Neuronal stem cell (in vitro differentiated cells): Measurements from ENCODE around the gene ELMO1.

Source experiments
- DNase-seq: peaks from one replicate; pipeline ENCODE4 v3.0.0-alpha.2; 2013; ENCODE audit warnings: low spot score
- H2AFZ ChIP-seq: one replicate; pipeline ENCODE4 v1.6.1; 2013; ENCODE audit warnings: mild to moderate bottlenecking, low read length, inconsistent platforms
- H2AK5ac ChIP-seq: 2 replicates; pipeline ENCODE4 v1.6.1; 2013; ENCODE audit warnings: low read depth, mild to moderate bottlenecking, inconsistent platforms, low read length, moderate library complexity, mixed read lengths
- H2BK120ac ChIP-seq: 2 replicates; pipeline ENCODE4 v1.6.1; 2013; ENCODE audit warnings: low read depth, mild to moderate bottlenecking, inconsistent platforms, low read length, moderate library complexity, mixed read lengths
- H2BK12ac ChIP-seq: one replicate; pipeline ENCODE4 v1.6.1; 2013; ENCODE audit warnings: low read length, inconsistent platforms
- H2BK15ac ChIP-seq: 2 replicates; pipeline ENCODE4 v1.6.1; 2013; ENCODE audit warnings: mild to moderate bottlenecking, low read length, inconsistent platforms, mixed read lengths
- H2BK5ac ChIP-seq: one replicate; pipeline ENCODE4 v1.6.1; 2013; ENCODE audit warnings: inconsistent platforms, mild to moderate bottlenecking, low read length, moderate library complexity
- H3K14ac ChIP-seq: one replicate; pipeline ENCODE4 v1.6.1; 2013; ENCODE audit warnings: low read length, inconsistent platforms
- H3K18ac ChIP-seq: 2 replicates; pipeline ENCODE4 v1.6.1; 2013; ENCODE audit warnings: low read length, inconsistent platforms
- H3K23ac ChIP-seq: 2 replicates; pipeline ENCODE4 v1.6.1; 2013; ENCODE audit warnings: low read depth, mild to moderate bottlenecking, mixed read lengths, low read length, inconsistent platforms; ENCODE audit not compliant: poor library complexity
- H3K27ac ChIP-seq: replicated peaks from 3 replicates; pipeline ENCODE4 v1.5.1; 2013; ENCODE audit warnings: low read length, inconsistent platforms
- H3K27me3 ChIP-seq, 3 experiments: 2 replicates each; pipeline ENCODE4 v1.6.1; 2013; ENCODE audit warnings: low read length in 3 of 3, mild to moderate bottlenecking in 2 of 3, inconsistent platforms in 1 of 3, low read depth in 1 of 3, mixed read lengths in 1 of 3, moderate library complexity in 1 of 3; ENCODE audit not compliant: control insufficient read depth in 3 of 3, insufficient read depth in 3 of 3
- H3K36me3 ChIP-seq, 2 donors: replicated peaks in 1 of 2; 2 replicates each; pipeline ENCODE4 v1.6.1; 2013; ENCODE audit warnings: low read length in 2 of 2; ENCODE audit not compliant: control insufficient read depth in 2 of 2, insufficient read depth in 2 of 2
- H3K4ac ChIP-seq: 2 replicates; pipeline ENCODE4 v1.6.1; 2013; ENCODE audit warnings: inconsistent platforms, mild to moderate bottlenecking, low read length, moderate library complexity
- H3K4me1 ChIP-seq, 2 donors: 1 replicate in 1 of 2; 2 replicates in 1 of 2; pipeline ENCODE4 v1.6.1; 2013; ENCODE audit warnings: low read length in 2 of 2, low read depth in 1 of 2; ENCODE audit not compliant: control insufficient read depth in 2 of 2, insufficient read depth in 1 of 2
- H3K4me2 ChIP-seq: one replicate; pipeline ENCODE4 v1.6.1; 2013; ENCODE audit warnings: mild to moderate bottlenecking, low read length, inconsistent platforms; ENCODE audit not compliant: insufficient read depth, poor library complexity, severe bottlenecking
- H3K4me3 ChIP-seq, 2 donors: 2 replicates each; pipeline ENCODE4 v1.5.1; 2013; ENCODE audit warnings: low read length in 2 of 2, mild to moderate bottlenecking in 2 of 2, inconsistent platforms in 1 of 2, moderate library complexity in 1 of 2
- H3K79me1 ChIP-seq: one replicate; pipeline ENCODE4 v1.6.1; 2013; ENCODE audit warnings: low read depth, mild to moderate bottlenecking, inconsistent platforms, low read length, moderate library complexity
- H3K9ac ChIP-seq: one replicate; pipeline ENCODE4 v1.6.1; 2013; ENCODE audit warnings: mild to moderate bottlenecking, low read depth, low read length, inconsistent platforms; ENCODE audit not compliant: poor library complexity
- H3K9me3 ChIP-seq, 2 donors: replicated peaks in 1 of 2; 2 replicates each; pipeline versions ENCODE3 to v1.6.1; 2013; ENCODE audit warnings: low read length in 2 of 2, mild to moderate bottlenecking in 2 of 2, inconsistent platforms in 1 of 2, low read depth in 1 of 2, mixed read lengths in 1 of 2, moderate library complexity in 1 of 2; ENCODE audit not compliant: control insufficient read depth in 2 of 2, insufficient read depth in 1 of 2
- H4K8ac ChIP-seq: one replicate; pipeline ENCODE4 v1.6.1; 2013; ENCODE audit warnings: low read depth, mild to moderate bottlenecking, inconsistent platforms, low read length, moderate library complexity
- H4K91ac ChIP-seq: one replicate; pipeline ENCODE4 v1.6.1; 2013; ENCODE audit warnings: low read length, low read depth, mild to moderate bottlenecking, inconsistent platforms; ENCODE audit not compliant: poor library complexity
- WGBS, 2 donors: extraction: QIAGEN DNeasy Blood & Tissue Kit; methylation state at CpG; one replicate each; pipeline ENCODE4 v1.1.7; 2013; ENCODE audit warnings: missing lambda C conversion rate in 2 of 2, mixed read lengths in 1 of 2; ENCODE audit not compliant: insufficient read length in 2 of 2, insufficient replicate concordance in 1 of 2; ENCODE audit errors: extremely low coverage in 2 of 2; 5-methylcytosine and 5-hydroxymethylcytosine counted together

The ELMO1 gene

GRCh38 chr7:37357637-37357996 is 91.0 kb downstream of the ELMO1 start:
- WGBS, 2 donors, result no CpG with 5 or more reads among the region's 1 CpG
- Histone ChIP-seq H3K79me1 (no peaks in the 10 kb centered on the region), H4K8ac (no peak overlapping the region), H2AK5ac (no peak overlapping the region), H3K9ac (no peak overlapping the region), H3K23ac (no peak overlapping the region), H3K27ac (no peak overlapping the region), H2BK15ac (no peak overlapping the region), H2BK5ac (no peak overlapping the region), H2BK120ac (no peak overlapping the region), H2AFZ (no peak overlapping the region), H3K14ac (no peak overlapping the region), H3K4me2 (no peak overlapping the region), H3K4me3 (no peak overlapping the region), H3K9me3 (peaks cover 0 to 5% of the 10 kb centered on the region in 2 donors), H3K4me1 (peaks cover 4 to 7% of the 10 kb centered on the region in 2 donors), H3K4ac (no peak overlapping the region), H3K18ac (no peak overlapping the region), H3K36me3 (no peaks in the 10 kb centered on the region), H3K27me3 (no peaks in the 10 kb centered on the region), H2BK12ac (no peak overlapping the region), H4K91ac (no peak overlapping the region)
- DNase-seq, result no peak

GRCh38 chr7:37356911-37357636 is 91.6 kb downstream of the ELMO1 start:
- no peak overlapping the region for H2BK15ac ChIP-seq
- WGBS, 2 donors, result no CpG with 5 or more reads among the region's 3 CpGs
- no peak overlapping the region for H3K27ac ChIP-seq

GRCh38 chr7:37354656-37355131 is 94.0 kb downstream of the ELMO1 start:
- Histone ChIP-seq H2BK12ac (no peak overlapping the region), H3K18ac (peak overlapping the region; percentile 23), H3K27me3 (no peaks in the 10 kb centered on the region), H3K9me3 (peaks cover 0 to 5% of the 10 kb centered on the region in 2 donors), H2AK5ac (no peak overlapping the region), H2AFZ (peak overlapping the region; percentile 60), H3K36me3 (no peaks in the 10 kb centered on the region), H3K4me3 (no peak overlapping the region), H4K91ac (no peak overlapping the region), H3K4me2 (no peak overlapping the region), H3K23ac (no peak overlapping the region), H4K8ac (no peak overlapping the region), H3K9ac (no peak overlapping the region), H2BK120ac (no peak overlapping the region), H3K4me1 (peaks cover 6 to 7% of the 10 kb centered on the region in 2 donors), H3K79me1 (no peaks in the 10 kb centered on the region), H2BK5ac (no peak overlapping the region), H3K14ac (no peak overlapping the region), H3K4ac (no peak overlapping the region), H2BK15ac (no peak overlapping the region), H3K27ac (no peak overlapping the region)
- DNase-seq, result no peak
- no CpG with 5 or more reads among the region's 11 CpGs for WGBS, 2 donors

More at GRCh38 chr7:37356911-37357636, 91.6 kb downstream of the ELMO1 start:
- H3K18ac ChIP-seq, result no peak overlapping the region
- no peak overlapping the region for H3K9ac ChIP-seq
- no peak overlapping the region for H2BK5ac ChIP-seq
- no peak overlapping the region for H3K4ac ChIP-seq
- no peak overlapping the region for H2BK12ac ChIP-seq
- no peaks in the 10 kb centered on the region for H3K27me3 ChIP-seq
- H3K79me1 ChIP-seq, result no peaks in the 10 kb centered on the region
- H3K36me3 ChIP-seq, result no peaks in the 10 kb centered on the region
- H3K4me3 ChIP-seq, result no peak overlapping the region
- H2AK5ac ChIP-seq, result no peak overlapping the region
- H2AFZ ChIP-seq, result no peak overlapping the region
- no peak overlapping the region for H3K23ac ChIP-seq
- no peak for DNase-seq
- no peak overlapping the region for H3K4me2 ChIP-seq
- no peak overlapping the region for H3K14ac ChIP-seq
- H2BK120ac ChIP-seq, result no peak overlapping the region
- no peak overlapping the region for H4K91ac ChIP-seq
- H4K8ac ChIP-seq, result no peak overlapping the region
- peaks cover 0 to 5% of the 10 kb centered on the region in 2 donors for H3K9me3 ChIP-seq
- H3K4me1 ChIP-seq, result peaks cover 4 to 7% of the 10 kb centered on the region in 2 donors

DNA sequence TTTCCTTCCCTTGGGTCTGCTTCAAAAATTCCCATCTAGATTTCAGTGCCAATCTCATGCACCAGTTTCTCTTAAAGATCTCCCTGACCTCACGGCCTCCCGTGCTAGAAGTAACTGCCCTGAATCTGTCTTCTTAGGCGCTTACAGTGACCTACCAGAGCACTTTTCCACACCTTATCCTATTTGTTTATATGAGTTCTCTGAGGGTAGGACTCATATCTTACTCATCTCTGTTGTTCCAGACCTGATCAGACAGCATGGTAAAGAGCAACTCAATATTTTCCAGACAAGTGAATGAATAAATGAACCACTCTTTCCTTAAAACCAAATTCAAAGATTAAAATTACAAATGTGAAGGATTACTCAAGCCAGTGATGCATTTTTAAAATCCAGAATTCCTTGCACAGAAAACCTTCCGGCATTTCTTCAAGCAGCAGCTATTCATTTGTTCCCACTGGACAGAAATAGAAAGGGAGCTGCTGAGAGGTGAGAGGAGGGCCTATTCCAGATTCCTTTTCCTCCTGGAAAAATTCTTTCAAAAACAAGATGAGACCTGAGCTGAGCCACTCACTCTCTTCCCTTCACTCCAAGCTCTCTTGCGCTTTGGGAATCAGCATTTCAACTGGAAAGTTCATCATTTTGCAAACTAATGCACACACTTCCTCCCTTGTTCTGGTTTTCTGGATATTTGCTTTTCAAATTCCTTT is 94.6 kb downstream of the ELMO1 start:
- Histone ChIP-seq H3K79me1 (no peaks in the 10 kb centered on the region), H2BK120ac (no peak overlapping the region), H3K9ac (no peak overlapping the region), H3K36me3 (no peaks in the 10 kb centered on the region), H3K18ac (no peak overlapping the region), H3K27me3 (no peaks in the 10 kb centered on the region), H2AFZ (peak overlapping the region; percentile 60), H3K4me1 (peaks cover 6 to 7% of the 10 kb centered on the region in 2 donors), H3K4ac (no peak overlapping the region), H2BK12ac (no peak overlapping the region), H3K27ac (no peak overlapping the region), H3K23ac (no peak overlapping the region), H3K9me3 (peaks cover 0 to 5% of the 10 kb centered on the region in 2 donors), H2AK5ac (no peak overlapping the region), H2BK5ac (no peak overlapping the region), H3K4me2 (no peak overlapping the region), H3K4me3 (no peak overlapping the region), H4K8ac (no peak overlapping the region), H2BK15ac (no peak overlapping the region), H3K14ac (no peak overlapping the region), H4K91ac (no peak overlapping the region)
- WGBS, 2 donors, result no CpG with 5 or more reads among the region's 5 CpGs
- DNase-seq, result no peak
